Stomach (tissue), 4 donors: ENCODE measurements around the gene C4orf50.

Source experiments
- CTCF ChIP-seq, 7 experiments: fragments of 450-650 bp in 4 of 7; fragments of 200-600 bp in 3 of 7; sonication (generic) in 3 of 7; IDR thresholded peaks; one replicate each; pipeline ENCODE4 v1.5.1; 2016 to 2019; ENCODE audit warnings: antibody characterized with exemption in 7 of 7, control low read depth in 2 of 7, mild to moderate bottlenecking in 1 of 7
- EP300 ChIP-seq: sonication (generic); formaldehyde crosslinking; IDR thresholded peaks from one replicate; pipeline ENCODE4 v1.6.1; 2017; ENCODE audit warnings: antibody characterized with exemption
- POLR2AphosphoS5 ChIP-seq, 3 donors: sonication (generic); formaldehyde crosslinking; IDR thresholded peaks; one replicate each; pipeline ENCODE4 v1.6.1; 2016; ENCODE audit warnings: antibody characterized with exemption in 3 of 3

GRCh38 chr4:5857199-5857598 lies 161.0 kb downstream of the C4orf50 start:
- no peak for TF ChIP-seq CTCF (IDR thresholded peaks at IDR 0.05)
- no peak for TF ChIP-seq EP300
- TF ChIP-seq POLR2AphosphoS5 (IDR thresholded peaks at IDR 0.05), result no peak
